H1 (cell line): Measurements from ENCODE around the gene CASS4. TPM values are rescaled to one million over a fixed set of nuclear protein-coding genes. Genes with fewer than 3 reads are reported as not detected.

Experiments
- CTCF ChIA-PET: fragments of 300-600 bp; sonication (Branson Sonifier 250); formaldehyde crosslinking; loops from one replicate; lab custom pipeline; 2021; ENCODE audit not compliant: partially characterized antibody; lab: Charles Lee
- POLR2A ChIA-PET: fragments of 300-600 bp; sonication (Branson Sonifier 250); formaldehyde crosslinking; loops from one replicate; lab custom pipeline; 2021; ENCODE audit warnings: inconsistent platforms; ENCODE audit not compliant: partially characterized antibody; lab: Charles Lee
- DNase-seq, 2 experiments: peaks; one replicate each; pipeline versions ENCODE4 v3.0.0 to v3.0.0-alpha.2; 2010 to 2022; ENCODE audit warnings: low spot score in 2 of 2, low read depth in 1 of 2, mixed read lengths in 1 of 2
- FAIRE-seq: peaks from 2 replicates; lab custom pipeline; 2011; peaks lifted over from hg19 to GRCh38; lab: Jason Lieb, UNC
- H2AFZ ChIP-seq: 2 replicates; pipeline ENCODE4 v1.8.1; 2012; ENCODE audit warnings: low read length, inconsistent platforms
- H2AK5ac ChIP-seq: 2 replicates; pipeline ENCODE4 v1.6.1; 2013; ENCODE audit warnings: low read depth, low read length
- H2BK120ac ChIP-seq: replicated peaks from 2 replicates; pipeline ENCODE3; 2013; ENCODE audit warnings: low read depth, low read length, inconsistent platforms
- H2BK12ac ChIP-seq: 2 replicates; pipeline ENCODE4 v1.6.1; 2013; ENCODE audit warnings: low read depth, low read length
- H2BK15ac ChIP-seq: 2 replicates; pipeline ENCODE4 v1.6.1; 2013; ENCODE audit warnings: low read length
- H2BK20ac ChIP-seq: 2 replicates; pipeline ENCODE4 v1.6.1; 2013; ENCODE audit warnings: low read length
- H2BK5ac ChIP-seq: 2 replicates; pipeline ENCODE4 v1.6.1; 2013; ENCODE audit warnings: low read depth, low read length
- H3K14ac ChIP-seq: 2 replicates; pipeline ENCODE4 v1.6.1; 2013; ENCODE audit warnings: inconsistent platforms; ENCODE audit not compliant: insufficient read length
- H3K18ac ChIP-seq: 2 replicates; pipeline ENCODE4 v1.6.1; 2013; ENCODE audit warnings: low read length; ENCODE audit errors: extremely low read depth
- H3K23ac ChIP-seq: 2 replicates; pipeline ENCODE4 v1.6.1; 2013; ENCODE audit warnings: inconsistent platforms; ENCODE audit not compliant: insufficient read length
- H3K23me2 ChIP-seq: 2 replicates; pipeline ENCODE4 v1.6.1; 2013; ENCODE audit warnings: low read depth, low read length
- H3K27ac ChIP-seq: 2 replicates; pipeline ENCODE4 v1.6.1; 2011; ENCODE audit warnings: low read depth, low read length, inconsistent platforms
- H3K27me3 ChIP-seq, 4 experiments: replicated peaks in 1 of 4; 1 replicate in 1 of 4; 2 replicates in 3 of 4; pipeline versions ENCODE4 v1.6.1 to v1.8.1; 2011 to 2013; ENCODE audit warnings: low read length in 3 of 4, mild to moderate bottlenecking in 3 of 4, inconsistent platforms in 2 of 4, mixed read lengths in 2 of 4, moderate library complexity in 1 of 4; ENCODE audit not compliant: control insufficient read depth in 3 of 4, insufficient read depth in 3 of 4; ENCODE audit errors: extremely low read depth in 1 of 4
- H3K36me3 ChIP-seq, 4 experiments: 2 replicates each; pipeline versions ENCODE4 v1.6.1 to v1.8.1; 2011 to 2013; ENCODE audit warnings: mild to moderate bottlenecking in 4 of 4, low read length in 3 of 4, moderate library complexity in 2 of 4, control low read depth in 1 of 4, inconsistent platforms in 1 of 4; ENCODE audit not compliant: insufficient read depth in 4 of 4, control insufficient read depth in 2 of 4
- H3K4ac ChIP-seq: replicated peaks from 2 replicates; pipeline ENCODE3; 2013; ENCODE audit warnings: low read length, low read depth, mixed read lengths, inconsistent platforms; ENCODE audit not compliant: insufficient read length
- H3K4me1 ChIP-seq, 4 experiments: replicated peaks in 1 of 4; 1 replicate in 1 of 4; 2 replicates in 3 of 4; pipeline versions ENCODE4 v1.6.1 to v1.8.1; 2011 to 2013; ENCODE audit warnings: low read length in 3 of 4, inconsistent platforms in 2 of 4, mixed read lengths in 1 of 4; ENCODE audit not compliant: insufficient read depth in 4 of 4, control insufficient read depth in 3 of 4
- H3K4me2 ChIP-seq, 2 experiments: 2 replicates each; pipeline versions ENCODE4 v1.6.1 to v1.8.1; 2011 to 2013; ENCODE audit warnings: low read depth in 2 of 2, low read length in 2 of 2, control low read depth in 1 of 2, inconsistent platforms in 1 of 2, mild to moderate bottlenecking in 1 of 2; ENCODE audit not compliant: insufficient read depth in 1 of 2
- H3K4me3 ChIP-seq, 4 experiments: fragments of 200-600, 300-600 bp in 1 of 4; sonication (generic), shearing (Covaris generic), sonication (Bioruptor Twin) in 1 of 4; 2 replicates each; pipeline versions ENCODE4 v1.5.1 to v1.8.1; 2011 to 2016; ENCODE audit warnings: low read length in 4 of 4, low read depth in 3 of 4, control low read depth in 2 of 4, inconsistent platforms in 2 of 4, mild to moderate bottlenecking in 2 of 4, mixed read lengths in 1 of 4, moderate library complexity in 1 of 4; ENCODE audit not compliant: insufficient read depth in 2 of 4; ENCODE audit errors: extremely low read depth in 1 of 4
- H3K56ac ChIP-seq: replicated peaks from 2 replicates; pipeline ENCODE3; 2013; ENCODE audit warnings: low read depth, mild to moderate bottlenecking, mixed read lengths, low read length, inconsistent platforms; ENCODE audit not compliant: insufficient read length
- H3K79me1 ChIP-seq: 2 replicates; pipeline ENCODE4 v1.6.1; 2013; ENCODE audit warnings: low read depth, low read length, control low read depth
- H3K79me2 ChIP-seq, 2 experiments: 2 replicates each; pipeline versions ENCODE4 v1.6.1 to v1.8.1; 2012 to 2013; ENCODE audit warnings: low read length in 2 of 2, mild to moderate bottlenecking in 2 of 2, inconsistent platforms in 1 of 2; ENCODE audit not compliant: insufficient read depth in 2 of 2, control insufficient read depth in 1 of 2
- H3K9ac ChIP-seq, 4 experiments: replicated peaks in 1 of 4; 1 replicate in 1 of 4; 2 replicates in 3 of 4; pipeline versions ENCODE4 v1.6.1 to v1.8.1; 2011 to 2013; ENCODE audit warnings: low read depth in 3 of 4, low read length in 3 of 4, control low read depth in 2 of 4, mild to moderate bottlenecking in 2 of 4, moderate library complexity in 2 of 4, inconsistent platforms in 1 of 4; ENCODE audit errors: extremely low read depth in 1 of 4
- H3K9me3 ChIP-seq, 2 experiments: 2 replicates each; pipeline versions ENCODE4 v1.6.1 to v1.8.1; 2012 to 2013; ENCODE audit warnings: mild to moderate bottlenecking in 2 of 2, moderate library complexity in 2 of 2, control low read depth in 1 of 2, inconsistent platforms in 1 of 2, low read depth in 1 of 2, low read length in 1 of 2, mixed read lengths in 1 of 2; ENCODE audit not compliant: insufficient read depth in 2 of 2
- H4K20me1 ChIP-seq, 2 experiments: replicated peaks in 1 of 2; 2 replicates each; pipeline versions ENCODE3 to v1.8.1; 2011 to 2013; ENCODE audit warnings: inconsistent platforms in 2 of 2, low read length in 2 of 2, mild to moderate bottlenecking in 1 of 2; ENCODE audit not compliant: insufficient read depth in 2 of 2, control insufficient read depth in 1 of 2
- H4K5ac ChIP-seq: 2 replicates; pipeline ENCODE4 v1.6.1; 2013; ENCODE audit warnings: low read length, low read depth, mixed read lengths, inconsistent platforms; ENCODE audit not compliant: insufficient read length
- H4K8ac ChIP-seq: 2 replicates; pipeline ENCODE4 v1.8.0; 2013; ENCODE audit warnings: mild to moderate bottlenecking, moderate library complexity, low read length, inconsistent platforms; ENCODE audit not compliant: insufficient read depth; ENCODE audit errors: extremely low read depth
- H4K91ac ChIP-seq: replicated peaks from 2 replicates; pipeline ENCODE3; 2013; ENCODE audit warnings: low read length, mixed read lengths, inconsistent platforms; ENCODE audit not compliant: insufficient read length
- E2F6 ChIP-seq: IDR thresholded peaks from 2 replicates; pipeline ENCODE4 v1.6.1; 2012; ENCODE audit warnings: inconsistent platforms
- KDM1A ChIP-seq: fragments of 200-600, 300-600 bp; sonication (generic); IDR thresholded peaks from 2 replicates; pipeline ENCODE4 v1.7.1; 2016; ENCODE audit warnings: mild to moderate bottlenecking, low read length, borderline replicate concordance
- NANOG ChIP-seq: IDR thresholded peaks from 2 replicates; pipeline ENCODE4 v1.6.1; 2011; ENCODE audit warnings: low read length, low read depth, mild to moderate bottlenecking, inconsistent platforms; ENCODE audit not compliant: insufficient read depth, poor library complexity, severe bottlenecking
- TAF7 ChIP-seq: optimal IDR thresholded peaks from 2 replicates; pipeline ENCODE3; 2011; ENCODE audit warnings: low read depth, mild to moderate bottlenecking, inconsistent platforms, low read length, moderate library complexity, borderline replicate concordance
- WGBS, 2 experiments: shearing (Covaris generic) in 1 of 2; methylation state at CpG; one replicate each; pipeline versions ENCODE4 v1.1.6 to v1.1.7; 2013 to 2015; ENCODE audit warnings: low lambda C conversion rate in 2 of 2, mixed read lengths in 2 of 2, inconsistent platforms in 1 of 2, low coverage in 1 of 2, missing lambda C conversion rate in 1 of 2; ENCODE audit not compliant: insufficient replicate concordance in 2 of 2, insufficient coverage in 1 of 2, insufficient read length in 1 of 2; ENCODE audit errors: extremely low coverage in 1 of 2, missing lambda C conversion rate in 1 of 2; 5-methylcytosine and 5-hydroxymethylcytosine counted together
- polyA plus RNA-seq, 7 experiments: library from polyadenylated mRNA; depleted of rRNA in 3 of 7; stranded (reverse) in 5 of 7; unstranded in 2 of 7; fragments of >200 nt in 5 of 7; fragments of 200-250 nt in 2 of 7; gene quantifications; 1 replicate in 5 of 7; 2 replicates in 1 of 7; 4 replicates in 1 of 7; pipeline versions ENCODE4 v1.2.1 to v1.2.3, GENCODE V29; 2011 to 2013; ENCODE audit warnings: missing spikeins in 2 of 7, mixed read lengths in 2 of 7
- total RNA-seq: library from RNA; stranded (reverse); fragmentation: NEBNext Ultra II Directional; extraction: Animal tissue kit (Norgen Biotek cat#: 25700); gene quantifications from 2 replicates; pipeline ENCODE4 v1.2.1, GENCODE V29; 2021

CASS4 gene
- total and polyA plus RNA-seq, 2 of the 8 experiments (the other 6 are each of a cell fraction or from before 2014, with no cell fraction given): not detected

DNA sequence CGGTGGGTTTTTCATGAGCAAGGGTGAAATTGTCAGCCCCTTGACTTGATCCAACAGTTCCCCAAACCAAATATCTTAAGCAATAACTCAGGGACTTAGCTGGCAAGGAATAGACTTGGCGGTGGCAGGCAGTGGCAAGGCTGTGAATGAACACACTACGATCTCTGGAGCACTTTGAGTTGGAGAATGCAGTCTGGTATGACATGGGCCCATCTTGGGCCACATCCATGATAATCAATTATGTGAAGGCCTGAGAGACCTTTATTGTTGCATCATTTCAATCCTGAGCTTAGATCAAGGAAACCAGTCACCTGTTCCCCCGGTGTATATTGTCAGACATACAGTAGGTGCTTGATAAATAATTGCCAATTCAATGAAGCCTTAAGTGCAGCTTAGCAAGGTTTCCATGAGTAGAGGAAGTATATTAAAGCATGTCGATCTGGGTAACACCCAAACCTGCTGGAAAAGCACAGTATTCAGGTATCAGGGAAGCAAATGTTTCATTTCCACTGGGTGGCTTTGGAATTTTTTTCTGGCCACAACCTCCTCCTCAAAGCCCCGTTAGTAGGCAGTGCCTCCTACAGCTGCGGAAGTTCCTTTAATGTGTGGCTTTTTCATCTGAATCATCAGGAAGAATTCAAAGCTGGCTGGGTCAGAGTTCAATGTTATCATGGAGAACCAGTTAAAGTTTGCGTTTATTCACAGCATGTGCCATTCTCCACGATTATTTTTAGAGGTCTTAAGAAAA lies 10.2 kb downstream of the CASS4 start:
- H2BK20ac ChIP-seq: no peak overlapping the region
- H3K27me3 ChIP-seq: peaks cover 0 to 1% (median 0%) of the 10 kb centered on the region in 4 experiments; a peak in 2 of 7 replicates
- CTCF ChIA-PET: interaction anchor here (0.8 to 1.2 kb wide), 3 partner anchors 10 to 128 kb away, joined by 3 to 4 read pairs (median 3); partner anchors contain the start of gene CASS4
- no peak overlapping the region for H3K56ac ChIP-seq
- H2AK5ac ChIP-seq: no peak overlapping the region
- DNase-seq (no peak), FAIRE-seq (no peak)
- no peaks in the 10 kb centered on the region for H4K20me1 ChIP-seq
- H3K27ac ChIP-seq: no peak overlapping the region
- H4K5ac ChIP-seq: no peak overlapping the region
- no peak overlapping the region for H3K4me2 ChIP-seq
- H3K79me2 ChIP-seq: no peaks in the 10 kb centered on the region
- H2BK12ac ChIP-seq: no peak overlapping the region
- no peaks in the 10 kb centered on the region for H3K79me1 ChIP-seq
- no peak overlapping the region for H4K8ac ChIP-seq
- no peak overlapping the region for H4K91ac ChIP-seq
- H3K18ac ChIP-seq: no peak overlapping the region
- H3K9me3 ChIP-seq: no peaks in the 10 kb centered on the region
- H2AFZ ChIP-seq: no peak overlapping the region
- H3K36me3 ChIP-seq: no peaks in the 10 kb centered on the region; a peak in 1 of 8 replicates
- H3K4me1 ChIP-seq: peaks cover 0 to 4% (median 1%) of the 10 kb centered on the region in 4 experiments; a peak in 4 of 7 replicates
- H2BK120ac ChIP-seq: no peak overlapping the region
- no peak overlapping the region for H3K9ac ChIP-seq
- H3K14ac ChIP-seq: no peak overlapping the region
- H2BK5ac ChIP-seq: no peak overlapping the region
- POLR2A ChIA-PET: no interaction called here
- no peak overlapping the region for H3K4ac ChIP-seq
- 69% methylated on average over 9 of the region's 9 CpGs; no CpG with 5 or more reads in 1 of the 2 experiments for WGBS, 2 experiments
- H3K23me2 ChIP-seq: no peaks in the 10 kb centered on the region
- no peak overlapping the region for H3K4me3 ChIP-seq
- H3K23ac ChIP-seq: no peak overlapping the region
- no peak overlapping the region for H2BK15ac ChIP-seq
- TF ChIP-seq E2F6 (no peak), NANOG (no peak), KDM1A (no peak), TAF7 (no peak)
